IMR-90 (cell line): ENCODE data around the gene ZNF521.

Source experiments
- BHLHE40 ChIP-seq: fragments of 150-350 bp; IDR thresholded peaks from 2 replicates; pipeline ENCODE4 v1.6.1; 2016; ENCODE audit warnings: mild to moderate bottlenecking, low read depth, low read length
- CEBPB ChIP-seq: IDR thresholded peaks from 2 replicates; pipeline ENCODE4 v1.6.1; 2012; ENCODE audit warnings: low read depth, low read length, improper control_type of control experiment
- CHD1 ChIP-seq: IDR thresholded peaks from 2 replicates; pipeline ENCODE4 v1.6.1; 2012; ENCODE audit warnings: low read depth, low read length, improper control_type of control experiment
- FOS ChIP-seq: fragments of 150-350 bp; IDR thresholded peaks from 2 replicates; pipeline ENCODE4 v1.6.1; 2016; ENCODE audit warnings: low read depth, low read length
- MXI1 ChIP-seq: IDR thresholded peaks from 2 replicates; pipeline ENCODE4 v1.6.1; 2012; ENCODE audit warnings: low read depth, mild to moderate bottlenecking, low read length, moderate library complexity, borderline replicate concordance
- NFE2L2 ChIP-seq: fragments of 150-350 bp; IDR thresholded peaks from 2 replicates; pipeline ENCODE4 v1.6.1; 2016; ENCODE audit warnings: low read depth, mild to moderate bottlenecking, low read length
- POLR2A ChIP-seq: IDR thresholded peaks from 2 replicates; pipeline ENCODE4 v1.6.1; 2012; ENCODE audit warnings: mild to moderate bottlenecking, low read depth, low read length
- RCOR1 ChIP-seq: IDR thresholded peaks from 2 replicates; pipeline ENCODE4 v1.6.1; 2012; ENCODE audit warnings: mild to moderate bottlenecking, low read length, improper control_type of control experiment; ENCODE audit not compliant: insufficient replicate concordance
- SMC3 ChIP-seq: fragments of 150-350 bp; IDR thresholded peaks from 2 replicates; pipeline ENCODE4 v1.6.1; 2016; ENCODE audit warnings: low read depth, mild to moderate bottlenecking, antibody characterized with exemption, low read length, moderate library complexity
- TF ChIP-seq, protein P1 (sequence below): conservative IDR thresholded peaks from 2 replicates; pipeline ENCODE4 v1.5.1; 2012; ENCODE audit warnings: mild to moderate bottlenecking, low read depth, low read length, improper control_type of control experiment
- TF ChIP-seq, protein P2 (sequence below): fragments of 150-350 bp; IDR thresholded peaks from 2 replicates; pipeline ENCODE4 v1.6.1; 2017; ENCODE audit warnings: mild to moderate bottlenecking, antibody characterized with exemption, low read length, low read depth

GRCh38 chr18:25136416-25137196, 215.4 kb downstream of the ZNF521 start:
- TF ChIP-seq POLR2A: no peak
- TF ChIP-seq, protein P1, sequence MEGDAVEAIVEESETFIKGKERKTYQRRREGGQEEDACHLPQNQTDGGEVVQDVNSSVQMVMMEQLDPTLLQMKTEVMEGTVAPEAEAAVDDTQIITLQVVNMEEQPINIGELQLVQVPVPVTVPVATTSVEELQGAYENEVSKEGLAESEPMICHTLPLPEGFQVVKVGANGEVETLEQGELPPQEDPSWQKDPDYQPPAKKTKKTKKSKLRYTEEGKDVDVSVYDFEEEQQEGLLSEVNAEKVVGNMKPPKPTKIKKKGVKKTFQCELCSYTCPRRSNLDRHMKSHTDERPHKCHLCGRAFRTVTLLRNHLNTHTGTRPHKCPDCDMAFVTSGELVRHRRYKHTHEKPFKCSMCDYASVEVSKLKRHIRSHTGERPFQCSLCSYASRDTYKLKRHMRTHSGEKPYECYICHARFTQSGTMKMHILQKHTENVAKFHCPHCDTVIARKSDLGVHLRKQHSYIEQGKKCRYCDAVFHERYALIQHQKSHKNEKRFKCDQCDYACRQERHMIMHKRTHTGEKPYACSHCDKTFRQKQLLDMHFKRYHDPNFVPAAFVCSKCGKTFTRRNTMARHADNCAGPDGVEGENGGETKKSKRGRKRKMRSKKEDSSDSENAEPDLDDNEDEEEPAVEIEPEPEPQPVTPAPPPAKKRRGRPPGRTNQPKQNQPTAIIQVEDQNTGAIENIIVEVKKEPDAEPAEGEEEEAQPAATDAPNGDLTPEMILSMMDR: no peak
- TF ChIP-seq CEBPB: no peak
- no peak for TF ChIP-seq FOS
- TF ChIP-seq, protein P2, sequence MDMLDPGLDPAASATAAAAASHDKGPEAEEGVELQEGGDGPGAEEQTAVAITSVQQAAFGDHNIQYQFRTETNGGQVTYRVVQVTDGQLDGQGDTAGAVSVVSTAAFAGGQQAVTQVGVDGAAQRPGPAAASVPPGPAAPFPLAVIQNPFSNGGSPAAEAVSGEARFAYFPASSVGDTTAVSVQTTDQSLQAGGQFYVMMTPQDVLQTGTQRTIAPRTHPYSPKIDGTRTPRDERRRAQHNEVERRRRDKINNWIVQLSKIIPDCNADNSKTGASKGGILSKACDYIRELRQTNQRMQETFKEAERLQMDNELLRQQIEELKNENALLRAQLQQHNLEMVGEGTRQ: no peak; the same call in 1 of the 2 replicates
- TF ChIP-seq CHD1: no peak
- no peak for TF ChIP-seq RCOR1
- TF ChIP-seq BHLHE40: no peak
- no peak for TF ChIP-seq NFE2L2
- no peak for TF ChIP-seq MXI1
- TF ChIP-seq SMC3: no peak
